SH-SY5Y (cell line): ENCODE measurements around the gene OLFM3.

Experiments
- GATA2 ChIP-seq: IDR thresholded peaks from 2 replicates; pipeline ENCODE4 v1.6.1; 2011; ENCODE audit warnings: mild to moderate bottlenecking, low read depth, low read length
- GATA3 ChIP-seq: IDR thresholded peaks from 2 replicates; pipeline ENCODE4 v1.6.1; 2011; ENCODE audit warnings: low read depth, mild to moderate bottlenecking, low read length, moderate library complexity

DNA sequence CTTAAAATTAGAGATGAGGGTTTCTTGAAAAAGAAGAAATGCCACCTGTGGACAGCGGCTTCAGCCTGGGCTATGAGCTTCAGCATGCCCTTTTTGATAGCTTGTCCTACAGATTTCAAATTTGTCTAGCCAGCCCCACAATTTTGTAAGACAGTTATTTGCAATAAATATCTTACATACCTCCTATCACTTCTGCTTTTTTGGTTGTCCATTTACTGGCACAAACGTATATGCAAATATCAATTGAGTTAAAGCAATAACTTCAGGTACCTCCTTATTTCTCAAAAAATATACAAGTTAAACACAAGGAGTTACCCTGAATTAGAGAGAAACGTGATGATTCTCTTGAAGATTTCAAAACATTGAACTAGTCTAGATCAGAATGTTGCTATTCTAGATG lies 53.5 kb downstream of the OLFM3 start:
- no peak for TF ChIP-seq GATA3
- no peak for TF ChIP-seq GATA2
